Measurements from ENCODE around the gene FGF2. TPM values are rescaled to one million over a fixed set of nuclear protein-coding genes. Genes with fewer than 3 reads are reported as not detected.
"Not testable (repeated sequence)": the region's sequence is repeated elsewhere in the genome, so short reads cannot be mapped to it uniquely, and the experiment has no call there.

Gene FGF2
- 5.8 and 6.2 TPM in 2 replicates for total RNA-seq
- polyA plus RNA-seq (2012): 15.4 TPM

DNA sequence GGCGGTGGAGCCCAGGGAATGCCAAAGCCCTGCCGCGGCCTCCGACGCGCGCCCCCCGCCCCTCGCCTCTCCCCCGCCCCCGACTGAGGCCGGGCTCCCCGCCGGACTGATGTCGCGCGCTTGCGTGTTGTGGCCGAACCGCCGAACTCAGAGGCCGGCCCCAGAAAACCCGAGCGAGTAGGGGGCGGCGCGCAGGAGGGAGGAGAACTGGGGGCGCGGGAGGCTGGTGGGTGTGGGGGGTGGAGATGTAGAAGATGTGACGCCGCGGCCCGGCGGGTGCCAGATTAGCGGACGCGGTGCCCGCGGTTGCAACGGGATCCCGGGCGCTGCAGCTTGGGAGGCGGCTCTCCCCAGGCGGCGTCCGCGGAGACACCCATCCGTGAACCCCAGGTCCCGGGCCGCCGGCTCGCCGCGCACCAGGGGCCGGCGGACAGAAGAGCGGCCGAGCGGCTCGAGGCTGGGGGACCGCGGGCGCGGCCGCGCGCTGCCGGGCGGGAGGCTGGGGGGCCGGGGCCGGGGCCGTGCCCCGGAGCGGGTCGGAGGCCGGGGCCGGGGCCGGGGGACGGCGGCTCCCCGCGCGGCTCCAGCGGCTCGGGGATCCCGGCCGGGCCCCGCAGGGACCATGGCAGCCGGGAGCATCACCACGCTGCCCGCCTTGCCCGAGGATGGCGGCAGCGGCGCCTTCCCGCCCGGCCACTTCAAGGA is at the start of gene FGF2:
TSS of gene FGF2 (plus strand) at position 279 of the 705 bp plus-strand sequence. CDS start at position 623, 344 bp downstream.
- peak; percentile 58 for DNase-seq (ENCODE audit: low read depth)

GRCh38 chr4:122776916-122777315 is 49.7 kb upstream of the FGF2 start:
- DNase-seq (ENCODE audit: low read depth): no peak

DNA sequence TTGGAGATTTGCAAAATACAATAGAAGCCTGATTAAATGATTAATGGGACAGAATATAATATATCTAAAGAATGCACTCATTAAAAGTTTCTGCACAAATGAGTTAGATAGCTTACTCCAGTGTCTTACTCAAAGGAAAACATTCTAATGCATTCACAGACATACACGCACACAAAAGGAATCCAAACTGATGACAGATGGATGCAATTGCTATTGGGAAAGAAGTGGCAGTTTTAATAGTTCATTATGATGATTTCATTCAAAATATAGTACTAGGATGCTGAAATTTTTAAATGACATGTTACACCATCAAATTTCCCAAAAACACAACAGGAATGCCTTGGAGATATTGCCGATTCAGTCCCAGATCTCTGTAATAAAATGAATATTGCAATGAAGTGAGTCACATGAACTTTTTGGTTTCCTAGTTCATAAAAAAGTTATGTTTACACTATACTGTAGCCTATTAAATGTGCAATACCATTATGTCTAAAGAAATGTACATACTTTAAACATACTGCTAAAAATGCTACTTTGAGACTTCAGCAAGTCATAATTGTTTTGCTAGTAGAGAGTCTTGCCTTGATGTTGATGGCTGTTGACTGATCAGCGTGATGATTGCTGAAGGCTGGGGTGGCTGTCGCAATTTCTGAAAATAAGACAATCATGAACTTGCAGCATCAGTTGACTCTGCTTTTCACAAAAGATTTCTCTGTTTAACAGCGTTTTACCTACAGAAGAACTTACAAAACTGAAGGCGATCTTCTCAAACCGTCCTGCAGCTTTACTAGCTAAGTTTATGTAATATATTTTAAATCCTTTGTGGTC is 48.6 kb upstream of the FGF2 start:
- no peak for DNase-seq (ENCODE audit: low read depth)

- no peak for DNase-seq (ENCODE audit: low read depth)
Observed at GRCh38 chr4:122781486-122781885, 45.1 kb upstream of the FGF2 start.

DNA sequence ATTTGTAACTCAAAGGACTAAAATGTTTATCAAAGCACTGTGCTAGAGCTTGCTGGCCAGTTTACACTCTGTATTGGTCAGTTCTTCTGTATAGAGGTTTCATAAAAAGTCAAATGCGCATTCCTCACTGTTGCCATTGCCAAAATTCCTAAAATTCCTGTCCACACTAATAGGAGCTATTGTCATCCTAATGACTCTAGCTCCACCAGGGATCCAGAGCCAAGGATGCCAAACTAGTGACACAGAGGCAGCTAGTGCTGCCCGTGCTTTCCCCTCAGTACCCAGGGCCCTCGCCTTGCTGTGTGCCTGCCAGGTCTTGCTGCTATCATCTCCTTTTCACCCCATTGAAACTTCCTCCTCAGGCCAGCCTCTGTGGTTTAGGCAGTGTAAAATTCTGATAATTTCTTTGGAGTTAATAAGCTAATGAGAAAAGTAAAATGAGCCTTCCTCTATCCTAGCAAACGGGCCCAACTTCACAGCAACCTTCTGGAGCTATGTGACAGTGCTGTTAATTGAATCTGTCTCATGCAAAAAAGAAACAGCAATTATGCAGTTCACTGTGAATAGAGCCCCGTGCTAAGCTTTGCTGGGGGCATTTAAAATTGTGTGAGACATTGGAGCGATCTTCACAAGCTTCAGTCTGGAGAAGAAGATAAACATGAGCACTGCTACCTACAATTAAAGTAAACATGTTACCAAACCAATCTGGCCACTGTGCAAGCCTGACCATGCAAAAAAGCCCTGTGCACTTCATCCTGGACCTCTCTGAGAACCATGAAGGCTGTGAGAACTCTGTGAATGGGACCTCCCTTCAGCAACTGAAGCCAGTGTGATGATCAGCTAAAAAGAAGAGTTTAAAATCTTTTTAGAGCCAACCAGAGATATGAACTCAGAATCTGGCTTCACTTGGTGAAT is 43.1 kb upstream of the FGF2 start:
- peak; percentile 96 for DNase-seq (ENCODE audit: low read depth)

DNA sequence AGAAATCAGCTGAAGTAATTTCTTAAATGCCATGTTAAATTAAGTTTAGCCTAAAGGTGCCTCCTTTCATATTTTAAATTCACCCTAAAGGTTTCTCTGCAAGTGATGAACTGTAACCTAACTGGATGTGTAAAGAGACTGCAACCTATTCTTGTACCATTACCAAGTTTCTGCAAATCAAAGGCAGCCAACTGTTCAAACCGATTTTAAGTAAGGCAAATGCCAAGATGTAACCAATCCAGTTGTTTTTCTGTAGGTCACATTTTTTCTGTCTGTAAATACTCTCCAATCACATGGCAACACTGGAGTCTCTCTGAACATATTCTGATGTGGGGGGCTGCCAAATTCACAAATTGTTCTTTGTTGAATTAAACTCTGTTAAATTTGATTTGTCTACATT is 42.4 kb upstream of the FGF2 start:
- DNase-seq (ENCODE audit: low read depth): no peak

DNA sequence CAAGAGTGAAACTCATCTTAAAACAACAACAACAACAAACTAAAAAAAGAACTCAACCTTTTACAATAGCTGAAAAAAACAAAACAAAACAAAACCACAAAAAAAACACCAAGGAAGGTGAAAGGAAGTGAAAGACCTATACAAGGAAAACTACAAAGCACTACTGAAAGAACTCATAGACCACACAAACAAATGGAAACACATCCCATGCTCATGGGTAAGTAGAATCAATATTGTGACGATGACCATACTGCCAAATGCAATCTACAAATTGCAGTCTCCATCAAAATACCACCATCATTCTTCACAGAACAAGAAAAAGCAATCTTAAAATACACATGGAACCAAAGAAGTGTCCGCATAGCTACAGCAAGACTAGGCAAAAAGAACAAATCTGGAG is 41.5 kb upstream of the FGF2 start:
- no peak for DNase-seq (ENCODE audit: low read depth)

GRCh38 chr4:122786296-122786695 is 40.3 kb upstream of the FGF2 start:
- DNase-seq (ENCODE audit: low read depth): not testable (repeated sequence)

DNA sequence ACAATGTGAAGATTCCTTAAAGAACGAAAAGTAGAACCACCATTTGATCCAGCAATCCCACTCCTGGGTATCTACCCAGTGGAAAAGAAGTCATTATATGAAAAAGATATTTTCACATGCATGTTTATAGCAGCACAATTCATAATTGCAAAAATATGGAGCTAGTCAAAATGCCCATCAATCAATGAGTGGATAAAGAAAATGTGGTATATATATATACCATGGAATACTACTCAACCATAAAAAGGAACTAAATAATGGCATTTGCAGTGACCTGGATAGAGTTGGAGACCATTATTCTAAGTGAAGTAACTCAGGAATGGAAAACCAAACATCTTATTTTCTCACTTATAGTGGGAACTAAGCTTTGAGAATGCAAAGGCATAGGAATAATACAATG is 39.7 kb upstream of the FGF2 start:
- DNase-seq (ENCODE audit: low read depth): not testable (repeated sequence)

GRCh38 chr4:122787940-122788339 is 38.7 kb upstream of the FGF2 start:
- DNase-seq (ENCODE audit: low read depth): no peak

DNA sequence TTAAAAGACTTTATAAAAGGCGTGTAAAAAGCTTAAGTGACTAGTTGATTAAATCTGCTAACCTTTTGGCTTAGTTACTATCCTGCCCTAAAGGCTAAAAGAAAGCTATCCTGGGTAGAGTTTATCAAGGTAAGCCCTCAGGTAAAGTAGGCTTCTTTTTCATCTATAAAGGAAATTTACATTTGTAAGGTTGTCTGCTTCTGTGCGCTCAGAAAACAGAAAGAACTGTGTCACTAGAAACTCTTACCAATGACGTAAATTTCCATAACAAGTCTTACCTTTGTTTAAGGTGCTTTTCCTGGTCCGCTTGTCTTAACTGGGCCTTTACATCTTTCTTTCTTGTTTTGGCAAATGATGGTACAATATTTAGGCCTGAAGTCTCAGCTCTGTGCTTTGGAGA is 37.7 kb upstream of the FGF2 start:
- DNase-seq (ENCODE audit: low read depth): no peak

- DNase-seq (ENCODE audit: low read depth): no peak
Observed at GRCh38 chr4:122793811-122794210, 32.8 kb upstream of the FGF2 start.

DNA sequence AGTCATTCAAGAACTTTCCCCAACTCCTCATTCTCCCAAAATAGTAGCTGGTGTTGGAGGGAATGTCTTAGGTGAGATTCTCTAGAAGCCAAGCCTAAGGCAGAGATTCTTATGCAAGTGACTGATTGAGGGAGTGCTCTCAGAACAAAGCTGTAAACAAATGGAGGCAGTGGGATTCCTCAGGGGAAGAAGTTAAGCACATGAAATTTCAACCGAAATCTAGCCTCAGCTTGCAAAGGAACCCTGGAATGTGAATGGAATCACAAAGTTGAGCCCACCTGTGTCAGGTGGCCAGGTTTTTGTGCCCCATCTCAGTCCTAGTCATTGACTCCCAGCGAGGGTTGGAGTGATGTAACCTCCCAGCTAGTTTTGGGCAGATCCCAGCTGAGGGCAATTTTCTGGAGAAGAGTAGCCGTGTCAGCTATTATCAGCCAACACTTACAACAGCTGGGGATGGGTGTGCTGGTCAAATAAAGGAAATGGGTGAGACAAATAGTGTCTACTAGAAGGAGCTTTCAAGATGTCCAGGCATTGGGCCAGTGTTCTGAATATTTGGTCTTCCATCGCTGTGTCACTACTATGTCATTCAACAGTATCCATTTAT is 29.7 kb upstream of the FGF2 start:
- peak; percentile 49 for DNase-seq (ENCODE audit: low read depth)

DNA sequence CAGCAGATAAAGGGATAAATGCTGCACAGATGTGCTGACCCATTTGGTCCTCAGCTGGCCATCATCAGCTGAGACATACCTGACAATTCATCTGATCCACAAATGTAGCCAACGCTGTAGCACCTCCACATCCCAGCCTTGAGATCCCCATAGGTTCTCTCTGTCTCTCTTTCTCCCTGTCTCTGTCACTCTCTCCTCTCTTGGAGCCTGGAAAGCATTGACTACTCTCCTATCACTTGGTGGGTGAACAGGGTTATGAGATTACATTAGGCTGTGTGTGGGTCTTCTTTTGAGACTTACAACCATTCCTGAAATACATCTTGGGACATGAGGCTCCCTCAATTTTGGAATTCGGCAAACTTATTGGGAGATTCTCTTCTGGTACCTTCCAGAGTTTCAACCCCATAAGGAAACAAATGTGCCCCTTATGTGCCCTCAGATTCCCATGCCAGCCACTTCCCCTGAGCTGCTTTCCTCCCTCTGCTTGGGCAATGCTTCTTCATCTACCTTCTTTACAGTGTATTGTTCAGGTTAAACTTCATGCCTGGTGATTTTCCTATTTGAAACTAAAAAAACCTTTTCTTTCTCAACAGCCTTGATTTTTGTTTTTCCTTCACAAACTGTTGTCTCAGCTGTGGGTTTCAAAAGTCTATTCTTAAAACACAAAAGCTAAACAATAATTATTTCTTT is 29.1 kb upstream of the FGF2 start:
- no peak for DNase-seq (ENCODE audit: low read depth)

DNA sequence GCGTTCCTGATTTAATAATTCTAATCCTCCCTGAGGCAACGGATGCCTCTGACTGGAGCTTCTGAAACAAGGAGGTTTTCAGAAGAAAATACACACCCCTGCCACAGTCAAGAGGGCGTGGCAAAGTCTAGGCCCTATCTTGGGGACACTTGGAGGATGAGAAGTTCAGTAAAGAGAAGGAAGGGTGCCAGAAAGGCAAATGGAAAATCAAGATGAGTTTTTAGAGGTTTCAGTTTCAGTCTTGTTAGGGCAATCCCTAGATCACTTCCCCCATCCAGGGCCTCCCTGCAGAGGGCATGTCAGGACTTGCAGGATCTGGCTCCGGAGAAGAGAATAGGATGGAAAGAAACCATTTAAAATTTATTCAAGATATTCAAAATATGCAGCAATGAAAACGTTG is 28.5 kb upstream of the FGF2 start:
- DNase-seq (ENCODE audit: low read depth): peak; percentile 93

DNA sequence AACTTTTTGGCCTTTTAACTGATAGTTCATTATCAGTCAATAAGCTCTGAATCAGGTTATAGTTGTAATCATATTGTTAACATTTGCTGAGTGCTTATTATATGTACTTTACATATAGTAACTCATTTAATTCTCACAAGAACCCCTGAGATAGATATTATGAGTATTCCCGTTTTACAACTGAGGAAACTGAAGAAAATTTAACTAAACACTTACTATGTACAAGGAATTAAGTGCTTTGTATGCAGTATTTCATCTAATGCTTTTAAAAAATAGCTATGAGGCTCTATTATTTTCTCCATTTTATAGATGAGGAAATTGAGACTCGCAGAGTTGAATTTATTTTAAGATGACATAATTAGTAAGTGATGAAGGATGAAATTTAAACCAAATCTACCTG is 27.7 kb upstream of the FGF2 start:
- DNase-seq (ENCODE audit: low read depth): no peak

DNA sequence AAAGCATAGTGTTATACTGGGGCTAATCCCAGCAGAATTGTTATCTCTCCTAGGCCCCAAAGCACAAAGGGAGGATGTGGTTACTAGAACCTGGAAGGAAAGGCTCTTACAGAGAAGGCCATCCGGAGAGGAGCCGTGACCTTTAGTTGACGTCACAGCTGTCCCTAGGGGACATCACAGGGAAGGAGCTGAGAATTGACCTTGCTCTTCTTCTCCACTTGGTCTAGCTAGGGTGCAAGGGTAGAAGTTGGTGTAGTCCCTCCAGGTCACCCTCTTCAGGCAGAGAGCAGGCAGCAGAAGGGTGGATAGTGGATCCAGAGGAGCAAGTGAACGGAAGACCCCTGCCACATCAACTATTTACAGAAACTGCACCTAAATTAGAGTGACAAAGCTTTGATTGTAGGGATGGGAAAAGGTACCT is 22.8 kb upstream of the FGF2 start:
- DNase-seq (ENCODE audit: low read depth): no peak

DNA sequence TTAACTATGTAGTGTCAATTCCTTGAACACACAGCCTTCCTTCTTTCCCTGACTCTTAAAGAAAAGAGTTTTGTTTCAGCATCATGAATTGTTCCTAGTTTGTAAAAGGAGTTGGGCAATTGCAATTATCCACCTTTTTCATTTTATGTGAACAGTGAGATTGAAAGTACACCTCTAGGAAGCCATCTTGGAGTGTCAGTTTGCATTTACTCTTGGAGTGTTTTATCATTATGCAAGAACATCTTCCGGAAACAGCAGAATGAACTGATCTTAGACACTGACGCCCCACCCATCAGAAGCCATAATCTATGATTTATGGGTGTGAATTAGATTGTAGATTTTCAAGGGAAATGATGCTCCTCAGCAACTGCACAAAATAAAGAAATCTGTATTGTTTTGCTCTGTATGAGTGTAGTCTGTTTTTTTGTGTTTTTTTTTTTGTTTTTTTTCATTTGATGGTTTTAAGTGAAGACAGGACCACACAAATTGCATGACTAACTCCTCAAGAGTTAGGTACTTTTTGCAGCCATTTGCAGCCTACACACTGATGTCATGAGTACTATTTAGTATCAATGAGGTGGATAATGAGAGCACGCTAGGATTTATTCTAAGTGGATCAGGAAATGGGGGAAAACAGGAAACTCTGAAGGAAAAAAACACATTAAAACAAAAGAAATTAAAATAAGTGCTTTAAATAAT is 19.5 kb upstream of the FGF2 start:
- no peak for DNase-seq (ENCODE audit: low read depth)

DNA sequence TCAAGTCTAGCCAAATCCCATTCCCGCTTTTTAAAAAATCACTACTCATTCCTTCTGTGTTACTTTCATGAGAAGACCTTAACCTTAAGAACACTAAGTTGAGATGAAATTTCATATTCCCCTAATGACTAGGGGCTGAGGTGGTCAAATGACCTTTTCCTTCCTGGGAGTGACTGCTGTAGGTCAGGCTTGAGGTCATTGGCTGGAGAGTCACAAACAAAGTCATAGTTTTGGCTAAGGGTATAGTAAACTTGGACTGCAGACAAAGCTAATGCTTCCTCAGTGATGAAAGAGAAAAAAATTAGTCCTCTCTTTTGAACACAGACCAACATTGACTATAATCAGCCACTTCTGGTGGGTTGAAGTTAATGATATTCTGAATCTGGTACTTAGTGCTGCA is 16.0 kb upstream of the FGF2 start:
- DNase-seq (ENCODE audit: low read depth): no peak

DNA sequence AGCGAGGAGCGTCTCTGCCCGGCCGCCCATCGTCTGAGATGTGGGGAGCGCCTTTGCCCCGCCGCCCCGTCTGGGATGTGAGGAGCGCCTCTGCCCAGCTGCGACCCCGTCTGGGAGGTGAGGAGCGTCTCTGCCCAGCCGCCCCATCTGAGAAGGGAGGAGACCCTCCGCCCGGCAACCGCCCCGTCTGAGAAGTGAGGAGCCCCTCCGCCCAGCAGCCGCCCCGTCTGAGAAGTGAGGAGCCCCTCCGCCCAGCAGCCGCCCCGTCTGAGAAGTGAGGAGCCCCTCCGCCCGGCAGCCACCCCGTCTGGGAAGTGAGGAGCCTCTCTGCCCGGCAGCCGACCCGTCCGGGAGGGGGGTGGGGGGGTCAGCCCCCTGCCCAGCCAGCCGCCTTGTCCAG is 14.8 kb upstream of the FGF2 start:
- DNase-seq (ENCODE audit: low read depth): not testable (repeated sequence)
